Neural progenitor cell (in vitro differentiated cells): ENCODE measurements around the gene RNF187.

ENCODE experiments used
- EZH2 ChIP-seq: fragments of 200-600 bp; sonication (generic); IDR thresholded peaks from 2 replicates; pipeline ENCODE4 v1.6.1; 2017; ENCODE audit warnings: antibody characterized with exemption, mild to moderate bottlenecking, moderate library complexity
- TF ChIP-seq, protein P1 (sequence below): fragments of 200-600 bp; sonication (generic); IDR thresholded peaks from 2 replicates; pipeline ENCODE4 v1.5.1; 2017; ENCODE audit warnings: antibody characterized with exemption, mild to moderate bottlenecking

DNA sequence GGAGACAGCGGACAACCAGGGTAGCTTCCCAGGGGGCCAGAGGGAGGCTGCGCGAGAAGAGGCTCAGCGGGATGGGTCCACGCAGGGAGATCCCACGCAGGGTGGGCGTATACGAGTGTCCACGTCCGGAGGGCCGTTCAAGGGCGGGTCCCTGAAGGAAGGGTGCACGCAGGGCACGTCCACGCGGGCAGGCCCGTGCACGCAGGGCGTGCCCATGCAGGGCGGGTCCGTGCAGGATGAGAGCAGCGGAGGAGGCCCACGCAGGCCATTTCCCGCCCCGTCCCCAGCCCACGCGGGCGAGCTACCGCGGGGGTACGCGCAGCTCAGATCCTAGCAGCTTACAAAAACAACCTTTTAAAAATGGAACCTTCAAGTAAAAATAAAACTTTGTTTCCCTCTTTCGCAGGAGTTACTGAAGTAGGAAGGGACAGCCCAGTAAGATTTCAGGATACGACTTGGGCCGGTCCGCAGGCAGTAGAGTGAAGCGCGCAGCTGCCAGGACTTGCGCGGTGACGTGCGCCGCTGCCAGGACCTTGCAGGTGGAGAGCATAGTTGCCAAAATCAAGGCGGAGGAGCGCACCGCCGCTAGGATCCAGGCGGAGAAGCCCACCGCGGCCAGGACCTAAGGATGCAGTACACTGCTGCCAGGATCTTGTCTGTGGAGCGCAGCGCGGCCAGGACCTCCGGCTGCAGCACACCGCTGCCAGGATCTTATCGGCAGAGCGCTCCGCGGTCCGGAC lies 416 bp upstream of the RNF187 start:
- TF ChIP-seq, protein P1, sequence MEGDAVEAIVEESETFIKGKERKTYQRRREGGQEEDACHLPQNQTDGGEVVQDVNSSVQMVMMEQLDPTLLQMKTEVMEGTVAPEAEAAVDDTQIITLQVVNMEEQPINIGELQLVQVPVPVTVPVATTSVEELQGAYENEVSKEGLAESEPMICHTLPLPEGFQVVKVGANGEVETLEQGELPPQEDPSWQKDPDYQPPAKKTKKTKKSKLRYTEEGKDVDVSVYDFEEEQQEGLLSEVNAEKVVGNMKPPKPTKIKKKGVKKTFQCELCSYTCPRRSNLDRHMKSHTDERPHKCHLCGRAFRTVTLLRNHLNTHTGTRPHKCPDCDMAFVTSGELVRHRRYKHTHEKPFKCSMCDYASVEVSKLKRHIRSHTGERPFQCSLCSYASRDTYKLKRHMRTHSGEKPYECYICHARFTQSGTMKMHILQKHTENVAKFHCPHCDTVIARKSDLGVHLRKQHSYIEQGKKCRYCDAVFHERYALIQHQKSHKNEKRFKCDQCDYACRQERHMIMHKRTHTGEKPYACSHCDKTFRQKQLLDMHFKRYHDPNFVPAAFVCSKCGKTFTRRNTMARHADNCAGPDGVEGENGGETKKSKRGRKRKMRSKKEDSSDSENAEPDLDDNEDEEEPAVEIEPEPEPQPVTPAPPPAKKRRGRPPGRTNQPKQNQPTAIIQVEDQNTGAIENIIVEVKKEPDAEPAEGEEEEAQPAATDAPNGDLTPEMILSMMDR: no peak
- no peak for TF ChIP-seq EZH2
